Muscle of leg (tissue), 11 donors: ENCODE measurements around the gene TNXB. TPM values are rescaled to one million over a fixed set of nuclear protein-coding genes. Genes with fewer than 3 reads are reported as not detected.
A peak's percentile ranks its signal among the peaks of the same experiment; 100 is the strongest.
"Not testable (repeated sequence)": the region's sequence is repeated elsewhere in the genome, so short reads cannot be mapped to it uniquely, and the experiment has no call there.

Source experiments
- DNase-seq: peaks from one replicate; pipeline ENCODE4 v3.0.0; 2013
- H3K27ac ChIP-seq: one replicate; pipeline ENCODE4 v1.5.1; 2013; ENCODE audit warnings: mild to moderate bottlenecking, low read length, control low read depth
- H3K27me3 ChIP-seq: one replicate; pipeline ENCODE4 v1.6.1; 2013; ENCODE audit warnings: low read length; ENCODE audit not compliant: control insufficient read depth, insufficient read depth
- H3K36me3 ChIP-seq: one replicate; pipeline ENCODE4 v1.6.1; 2013; ENCODE audit warnings: low read length; ENCODE audit not compliant: control insufficient read depth, insufficient read depth
- H3K4me1 ChIP-seq: one replicate; pipeline ENCODE4 v1.6.1; 2013; ENCODE audit warnings: low read length; ENCODE audit not compliant: control insufficient read depth, insufficient read depth
- H3K4me3 ChIP-seq: one replicate; pipeline ENCODE4 v1.5.1; 2013; ENCODE audit warnings: low read length, control low read depth
- H3K9me3 ChIP-seq: replicated peaks from 2 replicates; pipeline ENCODE4 v1.6.1; 2013; ENCODE audit warnings: low read depth, low read length; ENCODE audit not compliant: control insufficient read depth
- WGBS: methylation state at CpG from one replicate; pipeline ENCODE4 v1.1.5; 2013; ENCODE audit warnings: missing lambda C conversion rate; ENCODE audit not compliant: insufficient coverage; 5-methylcytosine and 5-hydroxymethylcytosine counted together
- polyA plus RNA-seq, 8 donors: library from polyadenylated mRNA; unstranded; fragments of 120-200 nt; gene quantifications; one replicate each; pipeline versions ENCODE4 v1.2.1 to v1.2.3, GENCODE V29; 2013; ENCODE audit warnings: inconsistent platforms in 1 of 8, low replicate concordance in 1 of 8; ENCODE audit not compliant: insufficient read length in 8 of 8, insufficient read depth in 1 of 8
- total RNA-seq: library from RNA; stranded (reverse); fragments of 120-200 nt; gene quantifications from one replicate; pipeline ENCODE4 v1.2.4, GENCODE V29; 2013

Gene TNXB
- total and polyA plus RNA-seq, 9 donors: 100.0 to 207 (median 116) TPM

DNA sequence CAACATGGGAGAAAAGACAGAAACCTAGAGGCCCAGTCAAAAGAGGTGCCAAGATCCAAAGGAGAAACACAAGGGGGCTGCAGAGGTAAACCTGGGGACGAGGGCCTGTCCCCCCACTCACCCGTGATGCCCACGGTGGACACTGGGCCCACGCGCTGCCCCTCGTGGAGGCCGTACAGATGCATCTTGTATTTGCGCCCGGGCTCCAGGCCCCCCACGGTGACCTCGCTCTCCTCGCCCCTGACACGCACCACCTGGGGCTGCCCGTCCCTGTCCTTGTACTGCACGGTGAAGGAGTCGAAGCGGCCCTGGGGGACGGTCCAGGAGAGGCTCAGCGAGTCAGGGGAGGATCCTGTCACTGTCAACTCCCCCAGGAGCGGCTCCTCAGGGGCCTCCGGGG is 60.0 kb downstream of the TNXB start:
- Histone ChIP-seq H3K36me3 (peaks cover 40% of the 10 kb centered on the region), H3K4me1 (peaks cover 30% of the 10 kb centered on the region), H3K27ac (peak overlapping the region; percentile 29)
- not testable (repeated sequence) for H3K4me3 ChIP-seq, H3K9me3 ChIP-seq, DNase-seq, H3K27me3 ChIP-seq
- WGBS: 94% methylated on average over 13 of the region's 21 CpGs

DNA sequence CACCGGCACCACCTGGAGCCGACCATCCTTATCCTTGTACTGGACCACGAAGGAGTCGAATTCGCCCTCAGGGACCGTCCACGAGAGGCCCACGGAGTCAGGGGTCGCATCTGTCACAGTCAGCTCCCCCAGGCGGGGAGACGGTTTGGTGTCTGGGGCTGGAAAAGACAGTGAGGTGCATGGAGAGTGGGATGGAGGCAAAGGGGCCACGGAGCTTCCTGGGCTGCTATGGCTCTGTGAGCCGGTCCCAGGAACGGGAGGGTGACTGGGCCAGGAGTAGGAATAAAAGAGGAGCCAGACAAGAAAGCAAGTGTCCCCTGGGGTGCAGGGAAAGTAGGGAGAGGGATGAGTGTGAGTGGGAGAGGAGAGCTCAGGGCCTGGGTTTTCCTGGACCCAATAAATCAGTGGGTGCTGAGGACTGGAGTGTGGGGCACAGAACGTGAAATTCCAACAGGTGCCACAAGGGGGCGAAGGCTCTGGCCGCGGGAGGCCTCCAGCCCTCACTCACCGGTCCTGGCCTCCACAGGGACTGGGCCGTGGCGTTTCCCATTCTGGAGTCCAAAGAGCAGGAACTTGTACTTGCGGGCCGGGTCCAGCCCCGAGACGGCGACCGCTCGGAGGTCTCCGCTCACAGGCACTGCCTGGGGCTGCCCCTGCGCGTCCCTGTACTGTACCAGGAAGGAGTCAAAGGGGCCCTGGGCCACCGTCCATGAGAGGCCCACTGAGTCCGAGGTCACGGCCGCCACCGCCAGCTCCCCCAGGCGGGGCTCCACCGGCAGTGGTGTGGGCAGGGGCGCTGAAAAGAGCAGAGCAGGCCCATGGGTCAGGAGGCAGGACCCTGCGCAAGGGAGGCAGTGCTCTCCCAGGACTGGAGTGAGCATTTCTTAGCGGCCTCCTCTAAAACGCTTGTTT is 61.0 kb downstream of the TNXB start:
- Histone ChIP-seq H3K4me1 (peaks cover 30% of the 10 kb centered on the region), H3K27ac (peak overlapping the region; percentile 63), H3K4me3 (no peak overlapping the region), H3K36me3 (peaks cover 32% of the 10 kb centered on the region), H3K27me3 (no peaks in the 10 kb centered on the region), H3K9me3 (no peaks in the 10 kb centered on the region)
- DNase-seq: peak; percentile 72
- 44% methylated on average over 42 of the region's 42 CpGs for WGBS

DNA sequence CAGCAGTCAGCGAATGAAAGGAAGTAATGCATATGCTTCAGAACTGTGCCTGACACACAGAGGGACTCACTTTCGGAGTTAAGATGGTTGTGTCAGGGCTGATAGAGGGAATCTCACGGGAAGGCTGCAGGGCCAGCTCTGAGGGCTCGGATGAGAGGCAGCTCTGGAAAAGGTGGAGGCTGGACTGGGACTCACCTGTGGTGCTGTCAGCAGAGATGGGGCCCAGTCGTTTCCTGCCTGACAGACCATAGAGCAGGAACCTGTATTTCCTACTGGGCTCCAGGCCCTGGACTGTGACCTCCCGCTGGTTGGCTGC is 61.6 kb downstream of the TNXB start:
- Histone ChIP-seq H3K36me3 (peaks cover 31% of the 10 kb centered on the region), H3K27ac (peak overlapping the region; percentile 63), H3K27me3 (no peaks in the 10 kb centered on the region), H3K4me1 (peaks cover 30% of the 10 kb centered on the region), H3K4me3 (no peak overlapping the region), H3K9me3 (no peaks in the 10 kb centered on the region)
- WGBS: 72% methylated on average over 6 of the region's 6 CpGs
- DNase-seq: no peak

DNA sequence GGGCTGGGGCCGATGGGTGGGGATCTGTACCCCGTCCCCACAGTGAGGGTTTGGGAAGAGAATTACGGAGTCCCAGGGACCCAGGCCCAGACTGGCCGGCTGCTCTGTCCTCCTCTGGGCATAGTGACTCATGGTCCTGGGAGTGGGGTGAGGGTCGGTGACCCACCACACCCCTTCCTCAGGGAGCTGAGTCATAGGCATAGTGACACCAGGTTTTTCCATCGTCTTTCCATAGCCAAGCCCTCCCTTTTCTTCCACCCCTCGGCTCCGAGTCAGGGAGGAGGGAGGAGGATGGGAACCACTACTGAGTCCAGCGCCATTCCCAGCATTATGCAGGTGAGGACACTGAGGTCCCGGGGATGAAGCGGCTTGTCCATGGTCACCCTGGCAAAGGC is 62.1 kb downstream of the TNXB start:
- peaks cover 31% of the 10 kb centered on the region for H3K36me3 ChIP-seq
- 40% methylated on average over 8 of the region's 11 CpGs for WGBS

DNA sequence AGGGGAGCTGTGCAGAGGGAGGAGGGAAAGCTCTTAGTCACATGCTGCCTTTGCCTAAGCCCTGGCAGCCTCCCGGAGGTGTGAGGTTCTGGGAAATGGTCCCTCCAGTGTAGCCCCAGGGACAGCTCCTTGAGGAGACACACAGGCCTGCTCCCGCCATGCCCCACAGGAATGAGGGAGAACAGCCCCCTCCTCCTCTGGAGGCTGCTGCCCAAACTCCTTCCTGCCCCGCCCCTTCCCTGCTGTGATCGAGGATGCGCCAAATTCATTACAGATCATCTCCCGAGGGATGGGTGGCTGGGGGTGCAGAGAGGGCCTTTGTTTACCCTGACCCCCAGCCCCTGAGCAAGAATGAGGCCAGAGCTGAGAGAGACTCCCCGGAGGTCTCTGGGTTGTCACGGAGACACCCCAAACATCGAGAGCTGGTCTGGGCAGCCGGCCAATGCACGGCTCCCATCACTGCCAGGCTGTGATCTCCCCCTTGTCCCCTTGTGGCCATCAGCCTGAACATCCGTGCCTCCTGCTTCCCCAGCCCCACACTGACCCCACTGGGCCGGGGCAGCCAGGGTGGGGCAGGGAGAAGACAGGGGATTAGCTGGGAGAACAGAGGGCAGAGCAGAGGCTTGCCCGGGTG is 62.6 kb downstream of the TNXB start:
- no peaks in the 10 kb centered on the region for H3K27me3 ChIP-seq
- peaks cover 30% of the 10 kb centered on the region for H3K4me1 ChIP-seq
- DNase-seq: peak; percentile 69
- H3K9me3 ChIP-seq: no peaks in the 10 kb centered on the region
- WGBS: 26% methylated on average over 6 of the region's 14 CpGs
- no peak overlapping the region for H3K4me3 ChIP-seq
- H3K36me3 ChIP-seq: peaks cover 31% of the 10 kb centered on the region
- peak overlapping the region; percentile 63 for H3K27ac ChIP-seq

More for the DNA sequence above, 62.1 kb downstream of the TNXB start:
- Histone ChIP-seq H3K4me1 (peaks cover 30% of the 10 kb centered on the region), H3K27me3 (no peaks in the 10 kb centered on the region), H3K9me3 (no peaks in the 10 kb centered on the region), H3K27ac (peak overlapping the region; percentile 63), H3K4me3 (no peak overlapping the region)
- DNase-seq: peak; percentile 87

DNA sequence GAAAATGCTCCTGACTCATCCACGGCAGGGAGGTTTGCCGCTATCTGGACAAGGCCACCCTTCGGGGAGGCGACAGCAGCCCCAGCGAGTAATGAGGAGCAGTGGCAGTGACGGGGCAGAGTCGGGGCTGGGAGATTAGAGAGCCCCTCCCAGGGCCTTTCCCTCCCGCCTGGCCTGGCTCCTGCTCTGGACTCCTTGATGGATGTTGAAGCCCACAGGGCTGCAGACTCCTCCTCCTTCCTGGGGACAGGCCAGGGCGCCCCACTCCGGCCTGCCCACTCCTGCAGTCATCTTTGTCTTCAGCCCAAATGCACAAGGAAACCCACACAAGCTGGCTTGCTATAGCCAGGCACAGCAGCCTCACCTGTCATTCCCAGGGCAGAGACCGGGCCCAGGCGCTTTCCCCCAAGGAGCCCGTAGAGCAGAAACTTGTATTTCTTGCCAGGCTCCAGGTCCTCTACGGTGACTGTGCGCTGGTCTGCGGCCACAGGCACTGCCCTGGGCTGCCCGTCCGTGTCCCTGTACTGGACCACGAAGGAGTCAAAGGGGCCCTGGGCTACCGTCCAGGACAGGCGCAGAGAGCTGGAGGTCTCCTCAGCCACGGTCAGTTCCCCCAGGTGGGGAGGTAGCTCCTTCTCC is 63.2 kb downstream of the TNXB start:
- peaks cover 25% of the 10 kb centered on the region for H3K36me3 ChIP-seq
- 41% methylated on average over 10 of the region's 22 CpGs for WGBS
- peaks cover 30% of the 10 kb centered on the region for H3K4me1 ChIP-seq
- peak; percentile 25 for DNase-seq
- H3K4me3 ChIP-seq: no peak overlapping the region
- no peaks in the 10 kb centered on the region for H3K9me3 ChIP-seq
- peak overlapping the region; percentile 63 for H3K27ac ChIP-seq
- no peaks in the 10 kb centered on the region for H3K27me3 ChIP-seq

DNA sequence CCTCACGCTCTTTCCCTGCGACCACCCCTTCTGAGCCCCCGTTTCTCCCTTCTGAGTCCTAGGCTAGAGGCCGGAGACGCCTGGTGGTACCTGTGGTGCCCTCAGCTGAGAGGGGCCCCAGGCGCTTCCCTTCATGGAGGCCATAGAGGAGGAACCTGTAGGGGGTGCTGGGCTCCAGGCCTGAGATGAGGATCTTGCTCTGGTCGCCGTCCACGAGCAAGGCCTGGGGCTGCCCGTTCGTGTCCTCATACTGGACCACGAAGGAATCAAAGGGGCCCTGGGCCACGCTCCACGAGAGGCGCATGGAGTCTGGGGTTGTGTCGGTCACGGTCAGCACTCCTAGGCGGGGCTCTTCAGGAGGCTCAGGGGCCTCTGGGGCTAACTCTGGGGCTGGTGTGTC is 64.2 kb downstream of the TNXB start:
- H3K4me3 ChIP-seq, H3K27ac ChIP-seq, H3K9me3 ChIP-seq, DNase-seq, H3K27me3 ChIP-seq: not testable (repeated sequence)
- peaks cover 22% of the 10 kb centered on the region for H3K36me3 ChIP-seq
- WGBS: 89% methylated on average over 1 of the region's 18 CpGs
- H3K4me1 ChIP-seq: peaks cover 30% of the 10 kb centered on the region

DNA sequence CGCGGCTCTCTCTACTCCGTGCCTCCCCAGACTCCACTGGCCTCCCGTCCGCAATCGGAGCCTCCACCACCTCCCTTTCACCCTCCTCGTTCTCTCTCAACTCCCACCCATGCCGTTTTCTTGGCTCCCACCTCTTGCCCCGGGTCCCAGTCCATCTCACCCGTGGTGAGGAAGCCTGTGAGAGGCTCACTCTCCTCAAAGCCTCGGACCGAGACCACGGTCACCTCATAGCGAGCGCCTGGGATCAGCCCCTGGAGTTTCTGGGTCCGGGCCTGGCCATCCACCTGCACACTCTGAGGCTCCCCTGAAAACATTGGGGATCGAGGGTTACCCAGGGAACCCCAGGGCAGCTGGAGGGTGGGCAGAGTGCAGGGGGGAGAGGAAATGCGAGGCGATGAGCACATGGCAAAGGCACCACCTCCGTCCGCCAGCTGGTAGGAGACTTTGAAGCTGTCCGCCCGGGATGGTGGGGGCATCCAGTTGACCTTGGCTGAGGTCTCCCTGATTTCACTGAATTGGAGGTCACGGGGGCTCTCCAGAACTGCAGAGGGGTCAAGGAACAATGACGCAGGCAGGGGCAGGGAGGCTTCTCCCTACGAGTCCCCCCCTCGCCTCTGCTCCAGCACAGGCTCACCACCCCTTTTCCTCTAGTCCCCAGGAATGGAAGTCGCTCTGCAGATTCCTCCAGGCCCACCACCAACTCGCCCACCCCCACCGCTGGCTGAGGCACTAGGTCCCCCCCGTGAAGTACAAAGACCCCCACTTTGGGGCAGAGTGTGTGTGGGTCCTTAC is 65.4 kb downstream of the TNXB start:
- WGBS: 82% methylated on average over 8 of the region's 31 CpGs
- H3K27me3 ChIP-seq, H3K27ac ChIP-seq, H3K4me3 ChIP-seq, DNase-seq, H3K9me3 ChIP-seq: not testable (repeated sequence)
- Histone ChIP-seq H3K36me3 (peaks cover 19% of the 10 kb centered on the region), H3K4me1 (peaks cover 30% of the 10 kb centered on the region)

DNA sequence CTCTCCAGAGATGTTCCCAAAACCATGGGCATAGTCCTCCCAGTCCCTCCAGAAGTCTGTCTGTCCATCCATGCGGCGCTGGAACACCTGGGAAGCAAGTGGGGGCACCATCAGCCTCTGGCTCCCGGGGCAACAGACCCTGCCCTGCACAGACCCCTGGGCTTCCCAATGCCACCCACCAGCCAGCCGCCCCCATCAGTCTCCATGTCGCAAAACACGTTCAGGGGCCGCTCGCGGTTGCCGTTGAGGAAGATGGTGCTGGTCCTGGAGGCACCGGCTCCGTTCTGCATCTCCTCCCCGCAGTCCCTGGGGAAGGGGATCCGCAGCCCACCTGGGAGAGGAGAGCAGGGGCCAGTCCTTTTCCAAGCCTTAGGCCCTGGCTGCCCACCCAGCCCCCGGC is 66.9 kb downstream of the TNXB start:
- not testable (repeated sequence) for H3K27me3 ChIP-seq, DNase-seq, H3K36me3 ChIP-seq, H3K27ac ChIP-seq, H3K9me3 ChIP-seq, H3K4me3 ChIP-seq
- 83% methylated on average over 3 of the region's 15 CpGs for whole genome bisulfite sequencing
- H3K4me1 ChIP-seq: peaks cover 15% of the 10 kb centered on the region
